Uterus (tissue), 2 donors: Measurements from ENCODE around the gene GM2A.

Source experiments
- POLR2A ChIP-seq, 2 donors: fragments of 450-650 bp; IDR thresholded peaks; one replicate each; pipeline ENCODE4 v1.6.1; 2016; ENCODE audit warnings: antibody characterized with exemption in 2 of 2, mild to moderate bottlenecking in 1 of 2, moderate library complexity in 1 of 2
- TF ChIP-seq, protein P1 (sequence below), 4 experiments: fragments of 200-600 bp in 2 of 4; fragments of 450-650 bp in 2 of 4; sonication (generic) in 2 of 4; IDR thresholded peaks; one replicate each; pipeline ENCODE4 v1.5.1; 2016 to 2019; ENCODE audit warnings: antibody characterized with exemption in 4 of 4, mild to moderate bottlenecking in 2 of 4, moderate library complexity in 1 of 4

DNA sequence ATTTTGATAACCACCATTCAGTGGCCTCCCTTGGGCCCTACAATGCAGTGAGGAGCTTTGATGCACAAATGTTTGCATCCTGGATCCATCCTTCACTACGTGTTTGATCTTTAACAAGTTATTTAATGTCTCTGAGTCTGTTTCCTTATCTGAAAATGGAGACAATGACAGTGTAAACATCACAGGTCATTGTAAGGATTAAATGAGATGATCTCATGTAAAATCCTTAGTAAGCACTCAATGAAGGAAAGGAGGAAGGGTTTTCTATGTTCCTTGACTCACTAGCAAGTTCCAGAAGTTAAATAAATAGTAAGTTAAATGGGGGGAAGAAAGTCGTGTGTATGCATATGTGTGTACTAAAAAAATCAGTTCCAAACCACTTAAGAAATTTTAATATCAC is 60.4 kb downstream of the GM2A start:
- TF ChIP-seq, protein P1, sequence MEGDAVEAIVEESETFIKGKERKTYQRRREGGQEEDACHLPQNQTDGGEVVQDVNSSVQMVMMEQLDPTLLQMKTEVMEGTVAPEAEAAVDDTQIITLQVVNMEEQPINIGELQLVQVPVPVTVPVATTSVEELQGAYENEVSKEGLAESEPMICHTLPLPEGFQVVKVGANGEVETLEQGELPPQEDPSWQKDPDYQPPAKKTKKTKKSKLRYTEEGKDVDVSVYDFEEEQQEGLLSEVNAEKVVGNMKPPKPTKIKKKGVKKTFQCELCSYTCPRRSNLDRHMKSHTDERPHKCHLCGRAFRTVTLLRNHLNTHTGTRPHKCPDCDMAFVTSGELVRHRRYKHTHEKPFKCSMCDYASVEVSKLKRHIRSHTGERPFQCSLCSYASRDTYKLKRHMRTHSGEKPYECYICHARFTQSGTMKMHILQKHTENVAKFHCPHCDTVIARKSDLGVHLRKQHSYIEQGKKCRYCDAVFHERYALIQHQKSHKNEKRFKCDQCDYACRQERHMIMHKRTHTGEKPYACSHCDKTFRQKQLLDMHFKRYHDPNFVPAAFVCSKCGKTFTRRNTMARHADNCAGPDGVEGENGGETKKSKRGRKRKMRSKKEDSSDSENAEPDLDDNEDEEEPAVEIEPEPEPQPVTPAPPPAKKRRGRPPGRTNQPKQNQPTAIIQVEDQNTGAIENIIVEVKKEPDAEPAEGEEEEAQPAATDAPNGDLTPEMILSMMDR (IDR thresholded peaks at IDR 0.05), result no peak
- no peak for TF ChIP-seq POLR2A (IDR thresholded peaks at IDR 0.05)
